ENCODE data around the gene SLC8B1.

- TF ChIP-seq, protein P1, sequence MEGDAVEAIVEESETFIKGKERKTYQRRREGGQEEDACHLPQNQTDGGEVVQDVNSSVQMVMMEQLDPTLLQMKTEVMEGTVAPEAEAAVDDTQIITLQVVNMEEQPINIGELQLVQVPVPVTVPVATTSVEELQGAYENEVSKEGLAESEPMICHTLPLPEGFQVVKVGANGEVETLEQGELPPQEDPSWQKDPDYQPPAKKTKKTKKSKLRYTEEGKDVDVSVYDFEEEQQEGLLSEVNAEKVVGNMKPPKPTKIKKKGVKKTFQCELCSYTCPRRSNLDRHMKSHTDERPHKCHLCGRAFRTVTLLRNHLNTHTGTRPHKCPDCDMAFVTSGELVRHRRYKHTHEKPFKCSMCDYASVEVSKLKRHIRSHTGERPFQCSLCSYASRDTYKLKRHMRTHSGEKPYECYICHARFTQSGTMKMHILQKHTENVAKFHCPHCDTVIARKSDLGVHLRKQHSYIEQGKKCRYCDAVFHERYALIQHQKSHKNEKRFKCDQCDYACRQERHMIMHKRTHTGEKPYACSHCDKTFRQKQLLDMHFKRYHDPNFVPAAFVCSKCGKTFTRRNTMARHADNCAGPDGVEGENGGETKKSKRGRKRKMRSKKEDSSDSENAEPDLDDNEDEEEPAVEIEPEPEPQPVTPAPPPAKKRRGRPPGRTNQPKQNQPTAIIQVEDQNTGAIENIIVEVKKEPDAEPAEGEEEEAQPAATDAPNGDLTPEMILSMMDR (IDR thresholded peaks at IDR 0.05; ENCODE audit: low read depth, low read length) = no peak
- no peak for TF ChIP-seq EZH2phosphoT487 (IDR thresholded peaks at IDR 0.05; ENCODE audit: low read depth)
Measured at GRCh38 chr12:113322343-113322742, 12.6 kb downstream of the SLC8B1 start.
